Measurements from ENCODE around the gene CMKLR1.

DNA sequence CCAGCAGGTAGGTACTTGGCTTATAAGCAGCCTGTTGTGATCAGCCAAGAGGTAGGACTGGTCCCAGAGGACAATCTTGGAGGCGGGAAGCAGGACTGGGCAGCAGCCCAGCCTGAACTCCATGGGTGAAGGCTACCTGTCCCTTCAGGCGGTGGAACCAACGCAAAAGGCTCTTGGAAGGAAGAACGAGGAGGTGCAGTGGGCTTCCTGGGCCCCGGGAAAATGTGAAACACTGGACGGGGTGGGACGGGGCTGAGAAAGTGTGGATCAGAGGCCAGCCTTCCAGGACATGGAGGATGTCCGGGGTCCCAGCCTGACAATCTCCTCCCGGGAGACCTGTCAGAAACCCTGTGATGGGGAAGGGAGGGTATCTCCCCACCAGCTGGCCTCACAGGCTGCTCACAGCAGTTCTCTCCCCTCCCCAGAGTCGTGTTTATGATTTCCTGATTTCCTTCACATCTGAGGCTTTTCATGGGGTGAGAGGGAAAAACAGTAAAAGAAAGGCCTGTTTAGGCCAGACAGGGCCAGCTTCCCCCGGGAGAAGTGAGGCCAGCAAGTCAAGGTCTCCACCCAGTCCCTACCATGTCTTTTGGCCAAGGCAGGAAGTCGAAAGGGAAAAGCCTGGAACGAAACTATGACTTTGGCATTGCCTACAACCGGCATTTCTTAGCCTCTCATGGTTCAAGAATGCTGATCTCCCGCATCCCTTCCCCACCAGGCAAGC is 11.3 kb downstream of the CMKLR1 start:
- TF ChIP-seq EZH2phosphoT487 (IDR thresholded peaks at IDR 0.05; ENCODE audit: low read length), result no peak
- TF ChIP-seq, protein P1, sequence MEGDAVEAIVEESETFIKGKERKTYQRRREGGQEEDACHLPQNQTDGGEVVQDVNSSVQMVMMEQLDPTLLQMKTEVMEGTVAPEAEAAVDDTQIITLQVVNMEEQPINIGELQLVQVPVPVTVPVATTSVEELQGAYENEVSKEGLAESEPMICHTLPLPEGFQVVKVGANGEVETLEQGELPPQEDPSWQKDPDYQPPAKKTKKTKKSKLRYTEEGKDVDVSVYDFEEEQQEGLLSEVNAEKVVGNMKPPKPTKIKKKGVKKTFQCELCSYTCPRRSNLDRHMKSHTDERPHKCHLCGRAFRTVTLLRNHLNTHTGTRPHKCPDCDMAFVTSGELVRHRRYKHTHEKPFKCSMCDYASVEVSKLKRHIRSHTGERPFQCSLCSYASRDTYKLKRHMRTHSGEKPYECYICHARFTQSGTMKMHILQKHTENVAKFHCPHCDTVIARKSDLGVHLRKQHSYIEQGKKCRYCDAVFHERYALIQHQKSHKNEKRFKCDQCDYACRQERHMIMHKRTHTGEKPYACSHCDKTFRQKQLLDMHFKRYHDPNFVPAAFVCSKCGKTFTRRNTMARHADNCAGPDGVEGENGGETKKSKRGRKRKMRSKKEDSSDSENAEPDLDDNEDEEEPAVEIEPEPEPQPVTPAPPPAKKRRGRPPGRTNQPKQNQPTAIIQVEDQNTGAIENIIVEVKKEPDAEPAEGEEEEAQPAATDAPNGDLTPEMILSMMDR (IDR thresholded peaks at IDR 0.05; ENCODE audit: low read length), result no peak
- no peak for TF ChIP-seq EZH2 (optimal IDR thresholded peaks at IDR 0.05; ENCODE audit: low read depth, low read length)

Measured in MM.1S (cell line).